Measurements from ENCODE around the gene HOXD4. TPM values are rescaled to one million over a fixed set of nuclear protein-coding genes. Genes with fewer than 3 reads are reported as not detected.

The HOXD4 gene
- polyA plus RNA-seq, 1 donor: 8.2 TPM

GRCh38 chr2:176158855-176159662 is 7.7 kb downstream of the HOXD4 start:
- no peak for DNase-seq

GRCh38 chr2:176159663-176160250 is 8.4 kb downstream of the HOXD4 start:
- DNase-seq: no peak

- DNase-seq: no peak
Observed at GRCh38 chr2:176160251-176160985, 9.1 kb downstream of the HOXD4 start.

GRCh38 chr2:176160986-176161824 is 9.9 kb downstream of the HOXD4 start:
- no peak for DNase-seq

GRCh38 chr2:176161825-176162626 is 10.7 kb downstream of the HOXD4 start:
- DNase-seq: peak; percentile 77

- no peak for DNase-seq
Observed at GRCh38 chr2:176162911-176163671, 11.7 kb downstream of the HOXD4 start.

GRCh38 chr2:176163672-176164056 is 12.3 kb downstream of the HOXD4 start:
- no peak for DNase-seq

GRCh38 chr2:176164201-176164600 is 12.9 kb downstream of the HOXD4 start:
- no peak for DNase-seq

- DNase-seq: no peak
Observed at GRCh38 chr2:176164611-176165369, 13.4 kb downstream of the HOXD4 start.

GRCh38 chr2:176165370-176166050 is 14.2 kb downstream of the HOXD4 start:
- DNase-seq: no peak

GRCh38 chr2:176166272-176166671 is 14.9 kb downstream of the HOXD4 start:
- DNase-seq: no peak

- DNase-seq: no peak
Observed at GRCh38 chr2:176167398-176167797, 16.0 kb downstream of the HOXD4 start.

GRCh38 chr2:176169181-176169580 is 17.8 kb downstream of the HOXD4 start:
- DNase-seq: no peak

GRCh38 chr2:176169711-176170110 is 18.4 kb downstream of the HOXD4 start:
- no peak for DNase-seq

GRCh38 chr2:176170602-176171305 is 19.4 kb downstream of the HOXD4 start:
- DNase-seq: no peak

GRCh38 chr2:176171351-176172006 is 20.1 kb downstream of the HOXD4 start:
- DNase-seq: no peak

- no peak for DNase-seq
Observed at GRCh38 chr2:176172007-176172894, 20.9 kb downstream of the HOXD4 start.

All from hindlimb muscle (tissue), 1 donor.